ENCODE results near the gene SH3RF1.
"Not testable (repeated sequence)": the region's sequence is repeated elsewhere in the genome, so short reads cannot be mapped to it uniquely, and the experiment has no call there.

Gene SH3RF1

DNA sequence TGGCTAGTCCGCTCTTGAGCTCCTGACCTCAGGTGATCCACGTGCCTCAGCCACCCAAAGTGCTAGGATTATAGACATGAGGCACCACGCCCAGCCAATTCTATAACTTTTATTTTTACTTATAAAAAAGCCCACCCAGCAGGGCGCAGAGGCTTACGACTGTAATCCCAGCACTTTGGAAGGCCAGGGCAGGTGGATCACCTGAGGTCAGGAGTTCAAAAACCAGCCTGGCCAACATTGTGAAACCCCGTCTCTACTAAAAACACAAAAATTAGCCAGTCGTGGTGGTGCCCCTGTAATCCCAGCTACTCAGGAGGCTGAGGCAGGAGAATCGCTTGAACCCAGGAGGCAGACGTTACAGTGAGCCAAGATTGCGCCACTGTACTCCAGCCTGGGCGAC, 73.5 kb downstream of the SH3RF1 start:
- not testable (repeated sequence) for DNase-seq

DNA sequence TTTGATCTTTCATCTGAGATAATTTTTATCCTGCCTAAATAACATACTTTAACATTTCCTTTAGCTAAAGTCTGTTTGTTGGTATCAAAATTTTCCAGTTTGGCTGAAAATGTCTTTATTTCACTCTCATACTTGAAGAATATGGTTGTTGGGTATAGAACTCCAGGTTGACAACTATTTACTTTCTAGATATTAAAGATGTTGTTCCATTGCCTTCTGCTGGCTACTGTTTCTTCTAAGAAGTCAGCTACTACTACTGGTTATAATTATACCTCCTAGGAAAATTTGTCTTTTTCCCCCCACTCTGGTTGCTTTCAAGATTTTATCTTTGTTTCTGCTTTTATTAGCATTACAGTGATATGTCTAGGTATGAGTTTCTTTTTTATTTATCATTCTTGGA, 75.7 kb downstream of the SH3RF1 start:
- DNase-seq = no peak

DNA sequence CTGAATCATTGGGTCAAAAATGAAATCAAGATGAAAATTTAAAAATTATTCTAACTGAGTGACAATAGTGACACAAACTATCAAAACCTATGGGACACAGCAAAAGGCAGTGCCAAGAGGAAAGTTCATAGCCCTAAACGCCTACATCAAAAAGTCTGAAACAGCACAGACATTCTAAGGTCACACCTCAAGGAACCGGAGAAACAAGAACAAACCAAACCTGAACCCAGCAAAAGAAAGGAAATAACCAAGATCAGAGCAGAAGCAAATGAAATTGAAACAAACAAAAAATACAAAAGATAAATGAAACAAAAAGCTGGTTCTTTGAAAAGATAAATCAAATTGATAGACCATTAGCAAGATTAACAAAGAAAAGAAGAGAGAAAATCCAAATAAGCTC, 80.8 kb downstream of the SH3RF1 start:
- not testable (repeated sequence) for DNase-seq

DNA sequence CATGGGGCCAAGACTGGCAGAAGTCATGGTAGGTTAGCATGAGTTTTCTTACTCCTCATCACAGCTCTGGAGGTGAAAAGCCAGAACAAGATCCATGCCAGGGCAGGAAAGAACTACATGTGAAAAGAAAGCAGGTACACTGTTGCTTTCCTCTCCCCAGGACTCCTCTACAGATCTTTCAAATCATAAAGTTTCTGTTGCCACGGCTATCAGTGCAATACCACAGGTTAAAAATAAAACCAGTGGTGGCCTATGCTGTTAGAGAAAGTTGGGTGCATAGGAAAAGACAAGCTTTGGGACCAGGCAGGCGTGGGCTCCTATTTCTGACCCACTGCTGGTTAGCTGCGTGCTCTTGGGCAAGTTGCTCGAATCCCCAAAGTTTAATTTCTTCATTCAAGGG, 81.4 kb downstream of the SH3RF1 start:
- DNase-seq = no peak

DNA sequence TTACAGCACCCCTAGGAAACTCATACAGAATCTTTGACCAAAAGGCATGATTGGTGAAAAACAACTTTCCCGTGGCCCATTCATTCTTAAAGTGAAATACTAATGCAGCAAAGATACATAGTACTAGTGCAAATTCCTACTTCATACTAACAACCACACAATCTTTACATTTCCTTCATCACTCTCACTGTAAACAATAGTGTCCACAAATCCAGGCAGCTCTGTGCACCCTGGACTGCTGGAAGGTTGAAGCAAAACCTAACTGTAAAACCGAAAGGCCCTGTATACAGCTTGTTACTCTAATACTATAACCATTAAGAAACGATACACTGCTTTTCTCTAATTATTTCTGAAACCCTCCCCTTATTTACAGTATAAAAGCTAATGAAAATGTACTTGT, 82.6 kb downstream of the SH3RF1 start:
- DNase-seq = no peak

DNA sequence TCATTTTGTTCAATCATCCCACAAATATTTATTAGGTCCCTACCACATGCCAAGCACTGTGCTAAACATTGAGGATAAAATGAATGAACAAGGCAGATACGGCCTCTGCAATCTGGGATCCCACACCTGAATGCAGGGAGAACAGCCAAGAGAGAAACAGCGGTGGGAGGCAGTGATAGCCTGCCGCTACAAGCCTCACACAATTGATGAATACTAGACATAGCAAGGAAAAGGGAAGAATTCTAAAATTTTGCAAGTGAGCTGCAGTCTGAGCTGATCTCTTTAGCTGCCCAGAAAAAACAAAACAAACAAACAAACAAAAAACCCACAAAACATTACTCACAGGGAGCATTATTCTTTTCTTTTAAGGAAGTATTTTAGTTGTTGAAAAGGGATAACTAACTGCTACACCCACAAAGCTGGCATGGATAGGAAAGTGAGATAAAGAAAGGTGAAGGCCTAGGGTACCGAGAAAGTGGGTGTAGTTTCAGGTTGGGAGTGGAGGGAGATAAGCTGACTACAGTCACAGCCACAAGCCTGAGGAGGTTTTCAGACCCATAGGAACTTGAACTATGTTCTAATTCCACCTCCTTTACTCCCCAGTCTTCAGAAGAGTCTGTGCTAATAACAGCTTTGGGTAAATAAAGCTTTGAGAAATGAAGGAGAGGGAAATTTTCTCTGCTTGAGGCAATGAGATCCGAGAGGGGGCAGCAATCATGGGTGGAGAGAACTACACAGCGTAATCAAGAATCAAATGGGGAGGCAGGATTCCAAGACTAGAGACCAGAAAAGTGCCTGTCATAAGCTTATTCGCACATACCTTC, 85.4 kb downstream of the SH3RF1 start:
- no peak for DNase-seq

DNA sequence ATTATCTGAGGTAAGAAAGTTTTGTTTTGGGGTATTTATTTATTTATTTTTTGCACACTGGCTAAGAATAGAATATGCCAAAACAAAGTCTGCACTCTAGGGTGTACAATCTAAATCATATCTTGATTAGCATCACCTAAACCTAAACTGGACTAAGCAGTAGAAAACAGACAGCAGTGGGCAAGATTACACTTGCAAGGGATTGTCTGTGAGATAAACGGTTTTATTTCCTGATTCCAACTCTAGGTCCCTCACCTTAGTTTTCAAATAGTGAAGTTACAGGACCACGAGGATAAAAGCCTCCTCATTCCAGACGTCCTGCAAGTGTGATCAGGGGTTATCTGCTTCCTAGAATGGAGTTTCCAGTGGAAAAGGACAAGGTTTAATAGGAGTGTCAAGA, 86.1 kb downstream of the SH3RF1 start:
- DNase-seq = no peak

DNA sequence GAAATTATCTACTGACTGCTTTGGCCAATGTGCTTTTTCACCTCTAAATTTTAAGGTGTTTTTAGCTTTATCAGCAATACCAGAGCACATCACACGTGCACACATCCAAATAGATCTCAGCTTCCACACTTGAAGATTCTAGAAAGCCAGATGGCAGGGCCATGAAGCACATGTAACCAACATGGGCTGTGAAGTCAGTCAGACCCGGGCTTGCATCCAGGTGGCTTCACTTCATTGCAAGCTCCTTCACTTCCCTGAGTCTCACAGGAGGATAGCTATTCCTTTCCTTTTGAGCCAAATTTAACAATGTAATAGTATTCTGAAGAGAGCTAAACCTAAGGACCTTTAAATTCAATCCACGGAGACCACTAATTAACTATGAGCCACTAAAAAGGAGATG, 86.5 kb downstream of the SH3RF1 start:
- DNase-seq = no peak

DNA sequence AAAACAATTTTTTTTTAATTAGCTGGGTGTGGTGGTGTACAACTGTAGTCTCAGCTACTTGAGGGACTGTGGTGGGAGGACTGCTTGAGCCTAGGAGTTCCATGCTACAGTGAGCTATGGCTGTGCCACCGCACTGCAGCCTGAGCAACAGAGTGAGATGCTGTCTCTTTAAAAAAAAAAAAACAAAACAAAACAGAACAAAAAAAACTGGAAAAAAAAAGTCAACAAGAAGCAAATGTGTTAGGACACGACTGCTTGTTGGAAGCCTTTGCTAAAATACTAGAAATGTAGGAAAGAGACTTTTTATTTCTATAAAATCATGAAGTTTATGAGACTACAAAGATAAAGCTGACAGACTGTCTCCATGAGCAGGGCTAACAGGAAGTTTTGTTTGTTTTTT, 87.2 kb downstream of the SH3RF1 start:
- no peak for DNase-seq

DNA sequence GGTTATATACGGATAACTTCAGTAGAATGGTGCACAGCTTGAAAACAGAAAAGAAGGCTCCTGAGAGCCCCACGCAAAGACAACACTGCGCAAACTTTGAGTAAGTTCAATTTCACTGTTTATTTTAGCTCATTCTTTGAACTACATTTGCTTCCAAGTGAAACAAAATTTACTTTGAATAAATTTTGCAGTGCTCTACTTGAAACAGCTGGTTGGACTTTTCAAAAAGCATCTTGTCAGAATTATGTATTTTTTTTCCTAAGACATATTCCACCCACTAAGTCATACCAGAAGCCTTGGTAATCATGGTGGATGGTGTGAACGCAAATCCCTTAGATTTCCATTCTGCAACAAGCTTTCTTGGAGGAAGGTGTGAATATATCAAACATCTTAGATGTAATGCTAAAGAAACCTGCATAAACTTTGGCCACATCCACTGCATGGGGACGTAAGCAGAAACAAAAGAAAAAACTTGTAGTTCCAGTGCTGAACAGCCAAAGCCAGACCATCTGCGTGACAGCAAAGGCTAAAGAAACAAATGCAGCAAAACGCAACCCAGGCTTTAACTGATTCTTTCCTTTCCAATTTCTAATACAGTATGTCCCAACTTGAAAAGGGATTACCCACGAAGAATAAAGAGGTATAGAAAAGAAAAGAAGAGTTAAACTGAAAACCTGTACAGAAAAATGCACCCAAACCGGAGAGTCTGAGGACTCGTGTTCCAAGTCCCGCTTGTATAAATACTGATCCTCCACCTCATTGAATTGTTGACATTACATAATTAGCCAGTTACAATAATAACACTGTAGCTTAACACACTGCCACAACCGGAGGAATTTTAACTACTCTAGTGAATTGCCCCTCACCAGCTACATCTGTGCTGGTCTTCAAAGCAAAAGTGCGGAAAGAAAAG, 90.9 kb downstream of the SH3RF1 start:
- DNase-seq = no peak

DNA sequence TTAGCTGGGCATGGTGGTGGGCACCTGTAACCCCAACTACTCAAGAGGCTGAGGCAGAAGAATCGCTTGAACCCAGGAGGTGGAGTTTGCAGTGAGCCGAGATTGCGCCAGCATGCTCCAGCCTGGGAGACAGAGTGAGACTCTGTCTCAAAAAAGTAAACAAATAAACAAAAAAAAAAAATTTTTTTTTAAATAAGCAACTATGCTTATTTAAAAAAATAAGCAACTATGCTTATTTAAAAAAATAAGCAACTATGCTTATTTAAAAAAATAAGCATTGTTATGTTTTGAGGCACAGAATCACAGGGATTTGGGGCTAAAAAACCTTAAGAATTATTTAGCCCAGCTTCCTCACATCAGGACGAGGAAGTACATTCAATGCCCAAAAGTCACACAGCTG, 92.7 kb downstream of the SH3RF1 start:
- not testable (repeated sequence) for DNase-seq

DNA sequence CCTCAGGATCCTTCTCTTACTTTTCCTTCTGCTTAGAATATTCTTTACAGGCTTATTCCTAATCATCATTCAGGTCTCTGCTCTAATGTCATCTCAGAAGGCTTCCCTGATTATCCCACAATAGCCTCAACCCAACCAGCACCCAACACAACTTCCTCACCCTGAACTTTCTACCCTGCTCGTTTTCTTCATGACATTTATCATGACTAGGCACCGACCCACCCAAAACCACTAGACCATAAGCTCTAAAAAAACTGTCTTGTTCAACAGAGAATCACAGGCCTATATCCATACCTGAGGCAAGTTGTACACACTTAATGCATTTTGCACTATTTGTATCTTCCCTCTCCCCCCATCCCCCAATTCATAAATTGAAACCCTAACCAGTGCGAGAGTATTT, 95.3 kb downstream of the SH3RF1 start:
- DNase-seq = no peak

DNA sequence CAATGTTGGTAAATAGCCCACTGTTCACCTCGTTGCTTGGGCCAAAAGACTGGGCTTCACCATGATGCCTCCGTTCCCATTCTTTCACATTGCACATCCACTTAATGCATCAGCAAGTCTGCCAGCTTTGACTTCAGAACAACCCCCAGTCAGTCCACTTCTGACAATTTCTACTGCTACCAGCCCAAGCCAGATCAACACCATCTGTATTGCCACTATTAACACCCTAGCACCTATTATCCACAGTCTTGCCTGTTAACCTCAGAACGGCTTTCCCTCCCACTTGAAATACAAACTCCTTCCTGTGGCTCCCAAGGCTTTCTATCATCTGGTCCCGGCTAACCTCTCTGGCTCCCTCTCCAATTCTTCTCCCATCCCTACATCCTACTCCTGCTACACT, 95.7 kb downstream of the SH3RF1 start:
- no peak for DNase-seq

DNA sequence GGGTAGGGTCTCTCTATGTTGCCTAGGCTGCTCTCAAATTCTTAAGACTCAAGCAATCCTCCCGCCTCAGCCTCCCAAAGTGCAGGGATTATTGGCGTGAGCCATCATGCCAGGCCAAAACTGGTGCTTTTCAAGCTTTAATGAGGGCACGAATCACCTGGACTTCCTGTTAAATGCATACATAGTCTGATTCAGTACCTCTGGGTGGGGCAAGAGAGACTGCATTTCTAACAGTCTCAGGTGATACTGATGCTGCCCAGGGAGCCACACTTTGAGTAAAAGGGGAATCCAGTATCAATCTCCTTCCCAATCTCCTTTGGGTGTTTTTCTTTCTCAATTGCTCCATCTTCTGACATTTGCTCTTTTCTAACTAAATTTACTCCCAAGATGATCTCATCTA, 96.5 kb downstream of the SH3RF1 start:
- DNase-seq = no peak

DNA sequence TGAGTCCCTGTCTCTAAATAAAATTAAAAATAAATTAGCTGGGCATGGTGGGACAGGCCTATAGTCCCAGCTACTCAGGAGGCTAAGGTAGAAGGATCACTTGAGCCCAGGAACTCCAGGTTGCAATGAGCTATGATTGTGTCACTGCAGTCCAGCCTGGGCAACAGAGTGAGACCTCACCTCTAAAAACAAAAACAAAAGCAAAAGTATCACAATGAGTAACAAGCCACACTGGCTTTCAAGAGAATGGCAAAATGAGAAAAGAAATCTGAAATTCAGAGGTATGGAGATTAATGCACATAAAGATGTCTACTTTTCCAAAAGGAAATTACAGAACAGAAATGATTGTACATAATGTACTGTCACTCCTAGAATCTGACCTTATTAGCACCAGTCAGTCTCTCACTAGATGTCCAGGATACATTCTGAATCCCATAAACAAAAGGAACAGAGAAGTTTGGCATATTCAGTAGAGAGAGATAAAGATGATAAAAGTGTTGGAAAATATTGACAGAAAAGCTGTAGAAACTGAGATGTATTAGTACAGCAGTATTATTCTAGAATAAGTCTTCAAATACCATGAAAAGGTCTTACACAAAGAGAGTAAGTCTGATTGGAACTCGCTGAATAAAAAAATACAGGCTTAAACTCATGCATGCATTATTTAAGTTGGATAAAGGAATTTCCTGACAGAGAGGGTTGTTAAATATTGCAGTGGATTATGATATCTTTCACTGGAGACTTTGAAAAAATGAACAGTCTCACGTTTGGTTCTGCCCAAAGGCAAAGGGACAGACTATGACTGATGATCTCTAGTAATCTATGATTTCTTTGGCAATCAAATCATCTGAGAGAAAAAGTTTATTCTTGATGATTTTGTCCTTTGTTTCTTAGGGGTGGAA, 102.5 kb downstream of the SH3RF1 start:
- DNase-seq = no peak

DNA sequence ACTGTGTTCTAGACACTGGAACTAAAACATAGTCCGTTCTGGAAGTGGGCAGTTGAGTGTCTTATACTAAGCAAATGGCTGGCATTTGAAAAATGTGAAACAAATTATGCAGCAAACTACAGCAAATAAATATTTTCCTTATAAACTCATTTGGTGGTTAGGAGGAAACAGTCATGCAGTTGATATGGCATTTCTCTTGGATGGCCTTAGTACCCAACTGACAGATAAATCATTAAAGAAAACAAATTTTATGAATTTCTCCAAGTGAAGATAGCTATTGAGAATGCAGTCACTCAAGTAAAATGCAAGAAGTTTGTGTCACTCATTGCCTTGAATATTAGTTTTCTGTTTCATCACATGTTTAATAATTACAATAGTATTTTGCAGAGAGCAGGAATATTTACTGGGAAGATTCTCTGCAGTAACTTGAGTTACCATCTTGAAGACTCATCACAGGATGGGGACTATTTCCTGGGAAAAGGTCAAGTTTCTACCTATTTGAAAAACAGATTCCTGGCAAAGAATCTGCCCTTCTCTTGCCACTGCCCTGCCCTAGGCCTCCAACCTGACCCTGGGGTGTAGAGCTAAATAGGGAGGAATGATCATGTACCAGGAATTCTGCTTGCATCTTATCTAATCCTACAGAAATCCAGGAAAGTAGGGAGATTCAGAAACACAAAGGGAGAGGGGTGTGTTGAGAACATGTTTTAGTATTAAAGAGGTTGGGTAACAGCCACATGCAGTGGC, 105.9 kb downstream of the SH3RF1 start:
- no peak for DNase-seq

DNA sequence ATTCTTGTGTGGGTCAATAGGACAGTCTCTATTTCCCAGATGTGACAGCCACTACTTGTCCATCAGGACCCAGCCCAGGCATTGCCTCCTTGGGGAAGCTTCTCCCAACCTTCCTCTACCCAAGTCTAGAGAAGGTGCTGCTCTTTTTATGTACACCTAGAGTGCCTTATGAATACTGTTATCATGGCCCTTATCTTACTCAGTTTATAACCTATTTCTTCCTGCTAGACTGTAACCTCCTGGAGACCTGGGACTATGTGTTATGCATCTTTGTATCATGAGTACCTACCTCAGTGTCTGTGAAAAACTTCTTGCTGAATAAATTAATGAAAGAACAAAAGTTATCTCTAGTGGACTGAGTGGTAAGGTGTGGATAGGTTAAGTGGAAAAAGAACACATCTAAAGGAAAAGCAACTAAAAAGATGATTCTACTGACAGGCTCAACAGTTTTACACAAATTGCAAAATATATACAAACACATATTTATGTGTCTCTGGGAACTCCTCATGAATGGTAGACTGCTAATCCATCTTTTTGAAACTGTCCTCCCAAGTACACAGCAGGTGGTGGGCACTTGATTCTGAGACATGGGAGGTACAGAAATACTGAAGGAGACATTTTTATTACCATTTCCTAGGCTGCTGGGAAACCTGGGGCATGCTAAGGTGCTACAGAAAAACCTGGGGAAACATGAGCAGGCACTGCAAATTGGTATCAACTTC, 106.6 kb downstream of the SH3RF1 start:
- no peak for DNase-seq

DNA sequence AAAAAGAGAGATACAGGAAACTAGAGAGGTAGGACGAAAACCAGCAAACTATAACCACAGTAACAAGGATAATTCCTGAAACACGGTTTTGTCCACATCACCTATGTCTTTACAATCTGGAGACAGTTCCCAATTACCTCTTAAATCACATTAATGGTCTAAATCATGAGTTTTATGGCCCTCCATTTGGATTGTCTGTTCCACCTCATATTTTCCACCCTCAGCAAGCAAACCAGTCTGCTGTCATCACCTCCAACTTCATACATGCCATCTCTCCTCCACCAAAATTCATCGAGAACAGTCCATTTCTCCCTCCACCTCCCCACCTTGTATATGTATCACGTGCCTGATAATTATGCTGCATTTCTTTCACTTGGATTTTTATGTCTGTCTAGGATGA, 107.3 kb downstream of the SH3RF1 start:
- no peak for DNase-seq

DNA sequence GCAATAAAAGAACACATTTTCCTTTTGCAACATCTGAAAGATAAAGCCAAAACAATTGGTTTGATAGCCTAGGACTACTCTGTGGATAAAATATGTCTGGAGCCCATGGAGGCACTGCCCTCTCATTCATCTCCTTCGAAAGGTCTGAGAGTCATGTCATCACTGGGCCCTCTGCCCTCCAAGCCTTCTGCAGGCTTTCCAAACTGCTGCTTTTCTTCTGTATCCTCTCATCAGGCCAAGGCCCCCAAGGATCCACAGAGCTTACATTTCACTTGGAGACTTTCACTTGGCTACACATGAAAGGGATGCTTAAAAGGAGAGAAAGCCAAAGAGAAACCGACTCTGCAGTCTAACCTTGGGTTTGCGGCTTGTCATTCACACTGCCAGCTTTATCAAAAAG, 109.9 kb downstream of the SH3RF1 start:
- no peak for DNase-seq

DNA sequence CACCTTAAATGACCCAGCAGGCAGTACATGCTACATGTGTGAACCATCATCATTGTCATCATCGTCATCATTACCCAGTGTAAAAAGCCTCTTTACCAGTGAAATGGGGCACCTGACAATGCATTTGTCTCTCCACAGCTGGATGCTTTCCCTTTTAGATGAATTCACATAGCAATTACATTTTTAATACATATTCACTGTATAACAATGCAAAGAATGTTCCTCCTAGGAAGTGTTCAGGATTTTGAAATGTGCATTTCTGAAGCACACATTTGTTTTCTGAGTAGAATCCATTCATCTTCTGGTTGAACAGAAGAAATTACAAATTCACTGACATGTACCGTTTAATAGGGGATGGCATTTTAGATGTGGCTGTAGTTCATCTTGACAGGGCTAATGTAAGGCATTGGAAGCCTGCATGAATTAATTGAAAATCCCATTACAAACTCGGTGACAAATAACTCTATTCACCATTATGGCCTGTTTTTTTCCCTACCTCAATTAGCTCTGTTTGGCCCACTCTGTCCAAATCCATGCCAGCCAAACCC, 111.1 kb downstream of the SH3RF1 start:
- no peak for DNase-seq

DNA sequence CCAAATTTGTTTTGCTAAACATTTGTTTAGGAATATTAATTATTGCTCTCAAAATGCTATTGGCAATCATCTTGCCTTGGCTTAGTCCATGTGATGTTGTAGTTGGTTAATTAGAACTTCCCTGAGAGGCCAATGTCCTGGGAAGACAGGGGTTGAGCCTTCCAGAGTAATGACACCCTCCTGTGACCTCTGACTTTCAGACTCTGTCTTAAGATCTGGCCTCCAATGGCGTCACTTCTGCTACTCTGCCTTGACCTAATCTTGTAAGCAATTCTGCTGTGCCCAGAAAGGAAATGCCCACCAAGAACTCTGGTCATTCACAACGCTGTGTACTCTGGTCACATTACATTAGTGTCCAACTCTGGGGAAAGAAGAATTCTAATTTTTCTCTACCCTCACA, 111.9 kb downstream of the SH3RF1 start:
- DNase-seq = no peak

All from DMS153 (cell line).